BLaER1 treated with 17β-estradiol and CSF1 and Interleukin-3, amounts not matched to agents 10 nM and 100 nM (cell line): Measurements from ENCODE around the gene FAM43A.

Experiments used
- H3K27ac ChIP-seq, 11 experiments: shearing (Covaris generic); formaldehyde crosslinking; 2 replicates each; pipeline ENCODE4 v1.8.1; 2022
- H3K27me3 ChIP-seq, 11 experiments: shearing (Covaris generic); formaldehyde crosslinking; 2 replicates each; pipeline ENCODE4 v1.8.1; 2022
- H3K36me3 ChIP-seq, 11 experiments: shearing (Covaris generic); formaldehyde crosslinking; 2 replicates each; pipeline ENCODE4 v1.8.1; 2022
- H3K4me1 ChIP-seq, 10 experiments: shearing (Covaris generic); formaldehyde crosslinking; 2 replicates each; pipeline ENCODE4 v1.8.1; 2022
- H3K4me2 ChIP-seq, 11 experiments: shearing (Covaris generic); formaldehyde crosslinking; 2 replicates each; pipeline ENCODE4 v1.8.1; 2022
- H3K4me3 ChIP-seq, 10 experiments: shearing (Covaris generic); formaldehyde crosslinking; 2 replicates each; pipeline ENCODE4 v1.8.1; 2022
- H3K9ac ChIP-seq, 11 experiments: shearing (Covaris generic); formaldehyde crosslinking; 2 replicates each; pipeline ENCODE4 v1.8.1; 2022
- H3K9me3 ChIP-seq, 11 experiments: shearing (Covaris generic); formaldehyde crosslinking; replicated peaks in 1 of 11; 2 replicates each; pipeline ENCODE4 v1.8.1; 2022
- H4K20me1 ChIP-seq, 11 experiments: shearing (Covaris generic); formaldehyde crosslinking; 2 replicates each; pipeline ENCODE4 v1.8.1; 2022
- Cebpa-rat ChIP-seq, 11 experiments: shearing (Covaris generic); IDR thresholded peaks; 2 replicates each; pipeline ENCODE4 v1.8.1; 2022

The FAM43A gene

GRCh38 chr3:194688946-194689345 lies 3.3 kb downstream of the FAM43A start:
- peaks cover 0 to 36% (median 12%) of the 10 kb centered on the region in 11 experiments; a peak in 12 of 22 replicates for H3K36me3 ChIP-seq
- peaks cover 0 to 6% (median 0%) of the 10 kb centered on the region in 11 experiments; a peak in 3 of 22 replicates for H3K9me3 ChIP-seq
- H3K4me1 ChIP-seq = peaks cover 66 to 88% (median 74%) of the 10 kb centered on the region in 10 experiments
- no peak for TF ChIP-seq Cebpa-rat (IDR thresholded peaks at IDR 0.05)
- peaks cover 0 to 47% (median 39%) of the 10 kb centered on the region in 11 experiments; a peak in 18 of 22 replicates for H4K20me1 ChIP-seq
- peak overlapping the region in 9 of 10 experiments; percentile 69 to 97 (median 89); a peak in 17 of 20 replicates for H3K4me3 ChIP-seq
- H3K27ac ChIP-seq = peak overlapping the region in 9 of 11 experiments; percentile 81 to 88 (median 86); a peak in 18 of 22 replicates
- H3K27me3 ChIP-seq = no peaks in the 10 kb centered on the region
- peak overlapping the region in 10 of 11 experiments; percentile 33 to 93 (median 90); a peak in 19 of 22 replicates for H3K9ac ChIP-seq
- peak overlapping the region; percentile 90 to 100 (median 98) for H3K4me2 ChIP-seq

DNA sequence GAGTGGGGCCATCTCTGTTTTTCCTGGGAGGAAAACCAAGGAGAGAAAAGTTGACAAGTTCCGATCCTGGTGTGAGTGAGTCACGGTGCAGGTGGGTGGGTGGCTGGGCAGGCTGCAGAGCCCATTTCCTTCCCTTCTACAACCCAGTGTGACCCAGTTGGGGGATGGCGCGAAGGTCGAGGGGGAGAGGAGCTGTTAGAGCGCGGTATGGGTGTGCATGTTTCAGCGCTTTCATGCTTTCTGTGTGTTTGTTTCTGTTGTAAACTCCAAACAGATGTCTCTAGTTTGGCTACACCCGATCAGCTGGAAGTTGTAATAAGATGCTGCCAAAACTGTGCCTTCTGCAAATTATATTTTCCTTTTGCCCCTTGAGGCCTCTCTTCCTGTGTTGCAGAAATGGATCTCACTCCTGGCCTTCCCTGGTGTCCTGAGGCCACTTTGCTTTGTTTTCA lies 3.8 kb downstream of the FAM43A start:
- no peak for TF ChIP-seq Cebpa-rat (IDR thresholded peaks at IDR 0.05)
- Histone ChIP-seq H4K20me1 (peaks cover 0 to 47% (median 39%) of the 10 kb centered on the region in 11 experiments; a peak in 18 of 22 replicates), H3K4me3 (peak overlapping the region in 9 of 10 experiments; percentile 69 to 97 (median 89); a peak in 16 of 20 replicates), H3K36me3 (peaks cover 0 to 36% (median 12%) of the 10 kb centered on the region in 11 experiments; a peak in 12 of 22 replicates), H3K9ac (peak overlapping the region in 10 of 11 experiments; percentile 33 to 93 (median 90); a peak in 19 of 22 replicates), H3K27me3 (no peaks in the 10 kb centered on the region), H3K27ac (peak overlapping the region in 9 of 11 experiments; percentile 81 to 88 (median 86); a peak in 18 of 22 replicates), H3K4me2 (peak overlapping the region; percentile 90 to 100 (median 98)), H3K9me3 (peaks cover 0 to 6% (median 0%) of the 10 kb centered on the region in 11 experiments; a peak in 3 of 22 replicates), H3K4me1 (peaks cover 63 to 84% (median 73%) of the 10 kb centered on the region in 10 experiments)

DNA sequence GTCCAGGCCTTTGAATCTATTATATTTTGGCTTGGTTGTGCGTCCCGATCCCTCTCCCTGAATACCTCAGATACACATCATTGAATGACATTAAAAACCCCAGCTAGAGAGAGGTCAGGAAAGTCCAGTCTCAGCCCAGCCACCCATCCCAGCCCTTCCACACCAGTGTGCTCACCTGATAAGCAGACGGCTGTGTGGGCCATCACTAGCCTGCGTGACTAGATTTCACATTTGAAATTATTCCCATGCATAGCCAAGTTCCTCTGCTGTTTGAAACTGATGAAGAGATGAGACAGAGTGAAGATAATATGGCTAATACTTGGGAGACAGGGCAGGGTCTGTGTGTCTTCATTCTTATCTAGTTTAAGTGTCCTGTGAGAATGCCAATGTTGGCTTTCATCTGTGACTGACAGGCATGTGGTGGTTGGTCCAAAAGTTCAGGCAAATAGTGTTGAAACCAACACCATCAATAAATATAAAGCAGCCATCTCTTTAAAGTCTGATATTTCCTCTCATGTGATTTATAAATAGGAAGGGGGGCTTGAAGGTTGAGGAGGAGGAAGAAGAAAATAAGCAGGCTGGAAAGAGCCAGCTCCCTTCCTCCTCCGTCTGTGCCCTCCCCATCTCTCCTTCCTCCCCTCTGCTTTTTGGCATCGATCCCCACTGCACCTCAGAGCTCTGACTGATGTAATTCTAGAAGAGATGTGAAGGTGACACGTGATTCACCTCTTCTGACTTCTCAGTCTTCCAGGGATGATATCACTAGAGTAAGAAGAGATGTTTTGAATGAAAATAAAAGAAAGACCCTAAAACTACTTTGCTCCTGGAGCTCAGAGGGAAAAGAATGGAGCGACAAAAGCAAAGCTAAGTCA lies 5.1 kb downstream of the FAM43A start:
- peak overlapping the region in 9 of 11 experiments; percentile 28 to 88 (median 78); a peak in 17 of 22 replicates for H3K27ac ChIP-seq
- TF ChIP-seq Cebpa-rat (IDR thresholded peaks at IDR 0.05) = no peak
- H3K9ac ChIP-seq = peak overlapping the region in 9 of 11 experiments; percentile 12 to 93 (median 60); a peak in 17 of 22 replicates
- H3K36me3 ChIP-seq = peaks cover 0 to 36% (median 12%) of the 10 kb centered on the region in 11 experiments; a peak in 12 of 22 replicates
- H3K9me3 ChIP-seq = peaks cover 0 to 16% (median 0%) of the 10 kb centered on the region in 11 experiments; a peak in 4 of 22 replicates
- peak overlapping the region; percentile 28 to 100 (median 98) for H3K4me2 ChIP-seq
- peaks cover 0 to 47% (median 39%) of the 10 kb centered on the region in 11 experiments; a peak in 18 of 22 replicates for H4K20me1 ChIP-seq
- peak overlapping the region in 6 of 10 experiments; percentile 36 to 97 (median 70); a peak in 11 of 20 replicates for H3K4me3 ChIP-seq
- H3K27me3 ChIP-seq = no peaks in the 10 kb centered on the region
- H3K4me1 ChIP-seq = peaks cover 53 to 76% (median 65%) of the 10 kb centered on the region in 10 experiments

DNA sequence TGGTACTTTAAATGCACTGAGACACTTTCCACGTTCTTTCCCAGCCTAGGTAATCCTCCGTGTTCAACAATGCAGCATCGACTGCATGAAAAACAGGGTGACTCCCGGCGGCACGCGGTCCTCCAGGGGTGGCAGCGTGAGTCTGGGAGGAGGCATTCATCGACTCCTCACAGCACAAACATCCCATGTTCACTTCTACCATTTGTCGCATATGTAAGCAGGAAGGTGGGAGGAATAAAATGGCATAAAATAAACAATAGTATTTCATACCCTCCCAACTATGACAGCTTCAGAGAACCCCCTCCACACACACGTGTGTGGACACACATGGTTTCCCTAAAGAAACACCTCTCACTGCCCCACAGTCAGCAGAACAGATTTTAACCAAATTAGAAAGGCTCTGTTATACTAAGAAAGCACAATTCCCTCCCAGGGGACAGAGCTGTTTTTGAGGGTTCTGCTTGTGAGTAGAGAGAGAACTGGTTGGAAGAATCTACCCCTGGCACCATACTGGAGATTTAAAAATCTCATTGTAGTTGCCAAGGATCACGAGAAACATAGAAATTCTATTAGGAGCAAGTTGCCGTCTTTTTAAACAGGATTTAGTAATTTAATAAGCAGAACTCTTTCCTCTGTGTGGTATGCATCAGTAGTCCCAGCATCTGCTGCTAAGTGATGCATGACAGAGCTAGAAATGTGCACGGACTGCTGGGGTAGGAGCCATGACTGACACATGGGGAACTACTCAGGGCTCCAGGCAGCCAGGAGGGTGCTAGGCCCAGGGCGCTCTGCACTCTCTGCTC lies 6.0 kb downstream of the FAM43A start:
- Histone ChIP-seq H4K20me1 (peaks cover 0 to 38% (median 30%) of the 10 kb centered on the region in 11 experiments; a peak in 18 of 22 replicates), H3K4me3 (peak overlapping the region in 6 of 10 experiments; percentile 36 to 97 (median 70); a peak in 8 of 20 replicates), H3K4me2 (peak overlapping the region; percentile 28 to 100 (median 98)), H3K9ac (peak overlapping the region in 8 of 11 experiments; percentile 37 to 93 (median 63); a peak in 16 of 22 replicates), H3K27ac (peak overlapping the region in 10 of 11 experiments; percentile 12 to 88 (median 76); a peak in 17 of 22 replicates), H3K27me3 (no peaks in the 10 kb centered on the region), H3K9me3 (peaks cover 0 to 16% (median 0%) of the 10 kb centered on the region in 11 experiments; a peak in 5 of 22 replicates), H3K36me3 (peaks cover 0 to 33% (median 12%) of the 10 kb centered on the region in 11 experiments; a peak in 12 of 22 replicates), H3K4me1 (peaks cover 53 to 76% (median 66%) of the 10 kb centered on the region in 10 experiments)
- no peak for TF ChIP-seq Cebpa-rat (IDR thresholded peaks at IDR 0.05)

DNA sequence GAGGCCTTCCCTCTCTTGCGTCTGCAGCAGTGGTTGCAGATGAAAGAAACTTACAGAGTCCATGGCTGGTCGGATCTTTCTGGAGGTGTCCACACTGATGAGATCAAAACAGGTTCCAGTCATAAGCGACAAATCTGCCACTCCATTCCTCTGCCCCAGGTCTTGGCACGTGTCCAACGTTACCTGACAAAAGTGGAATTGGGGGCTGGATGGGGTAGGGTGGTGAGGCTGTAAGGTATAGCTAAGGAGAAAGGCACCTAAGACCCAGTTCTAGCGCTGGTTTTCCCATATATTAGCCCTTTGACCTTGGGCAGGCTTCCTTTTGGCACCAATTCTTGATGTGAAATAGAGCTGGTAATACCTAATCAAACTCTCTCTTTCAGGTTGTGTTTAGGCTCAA lies 11.0 kb downstream of the FAM43A start:
- H4K20me1 ChIP-seq = no peaks in the 10 kb centered on the region
- H3K4me2 ChIP-seq = no peak overlapping the region
- H3K4me1 ChIP-seq = peaks cover 17 to 30% (median 26%) of the 10 kb centered on the region in 10 experiments
- no peaks in the 10 kb centered on the region for H3K36me3 ChIP-seq
- H3K9me3 ChIP-seq = peaks cover 12 to 37% (median 17%) of the 10 kb centered on the region in 11 experiments; a peak in 21 of 22 replicates
- no peak overlapping the region for H3K27ac ChIP-seq
- no peak overlapping the region for H3K9ac ChIP-seq
- TF ChIP-seq Cebpa-rat (IDR thresholded peaks at IDR 0.05) = no peak
- no peaks in the 10 kb centered on the region for H3K27me3 ChIP-seq
- H3K4me3 ChIP-seq = no peak overlapping the region

- H3K27me3 ChIP-seq = no peaks in the 10 kb centered on the region
- H3K36me3 ChIP-seq = no peaks in the 10 kb centered on the region
- no peak overlapping the region for H3K27ac ChIP-seq
- no peak overlapping the region for H3K4me2 ChIP-seq
- peaks cover 12 to 22% (median 17%) of the 10 kb centered on the region in 11 experiments; a peak in 21 of 22 replicates for H3K9me3 ChIP-seq
- no peak for TF ChIP-seq Cebpa-rat (IDR thresholded peaks at IDR 0.05)
- no peak overlapping the region for H3K9ac ChIP-seq
- H3K4me3 ChIP-seq = no peak overlapping the region
- H3K4me1 ChIP-seq = no peaks in the 10 kb centered on the region
- H4K20me1 ChIP-seq = no peaks in the 10 kb centered on the region
Observed at GRCh38 chr3:194702545-194702944, 16.9 kb downstream of the FAM43A start.

DNA sequence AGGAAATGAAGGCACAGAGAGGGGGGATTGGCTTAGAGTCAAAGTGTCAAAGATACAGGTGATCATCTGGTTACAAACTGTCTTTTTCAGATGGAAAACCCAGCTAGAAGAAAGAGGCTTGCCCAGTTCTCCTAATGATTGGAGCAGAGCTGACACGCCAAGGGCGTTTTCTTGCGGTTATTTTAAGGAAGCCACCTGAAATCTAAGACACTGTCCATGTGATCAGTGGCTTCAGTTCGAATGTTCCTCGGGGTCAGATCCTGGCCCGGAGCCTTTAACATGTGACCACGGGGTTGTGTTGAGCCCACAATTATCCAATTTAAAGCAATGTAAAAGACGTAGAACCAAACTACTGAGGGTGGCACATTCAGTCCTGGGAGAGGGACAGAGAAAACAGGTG lies 19.5 kb downstream of the FAM43A start:
- Histone ChIP-seq H3K27ac (no peak overlapping the region), H3K9me3 (peaks cover 0 to 8% (median 0%) of the 10 kb centered on the region in 11 experiments; a peak in 3 of 22 replicates), H3K27me3 (no peaks in the 10 kb centered on the region), H3K4me2 (no peak overlapping the region), H3K9ac (no peak overlapping the region), H3K4me1 (no peaks in the 10 kb centered on the region), H3K4me3 (no peak overlapping the region), H3K36me3 (no peaks in the 10 kb centered on the region), H4K20me1 (no peaks in the 10 kb centered on the region)
- no peak for TF ChIP-seq Cebpa-rat (IDR thresholded peaks at IDR 0.05)

DNA sequence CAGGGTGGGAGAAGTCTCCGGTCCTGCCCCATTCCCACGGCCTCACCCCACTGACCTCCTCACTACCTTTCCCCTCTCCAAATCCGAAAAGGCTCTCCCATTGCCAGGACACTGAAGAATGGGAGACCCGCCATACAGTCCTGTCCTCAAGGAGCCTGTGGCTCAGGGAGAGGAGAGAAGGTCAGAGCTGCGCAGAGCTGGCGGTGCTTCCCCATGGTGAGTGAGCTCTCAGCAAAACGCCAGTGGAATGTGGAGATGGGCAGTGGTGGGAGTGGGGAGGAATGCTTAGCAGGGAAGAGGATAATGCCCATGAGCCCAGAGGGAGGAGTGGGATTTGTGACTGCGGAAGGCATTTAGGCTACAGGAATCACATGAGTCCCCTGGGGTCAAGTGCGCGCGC lies 20.1 kb downstream of the FAM43A start:
- Histone ChIP-seq H3K9me3 (peaks cover 0 to 8% (median 0%) of the 10 kb centered on the region in 11 experiments; a peak in 3 of 22 replicates), H4K20me1 (no peaks in the 10 kb centered on the region), H3K4me2 (no peak overlapping the region), H3K4me3 (no peak overlapping the region), H3K27me3 (no peaks in the 10 kb centered on the region), H3K36me3 (no peaks in the 10 kb centered on the region), H3K4me1 (no peaks in the 10 kb centered on the region), H3K9ac (no peak overlapping the region), H3K27ac (no peak overlapping the region)
- TF ChIP-seq Cebpa-rat (IDR thresholded peaks at IDR 0.05) = no peak
